Measurements from ENCODE around the gene LNX1.

GRCh38 chr4:53618321-53618720, 27.0 kb upstream of the LNX1 start:
- TF ChIP-seq, protein P1, sequence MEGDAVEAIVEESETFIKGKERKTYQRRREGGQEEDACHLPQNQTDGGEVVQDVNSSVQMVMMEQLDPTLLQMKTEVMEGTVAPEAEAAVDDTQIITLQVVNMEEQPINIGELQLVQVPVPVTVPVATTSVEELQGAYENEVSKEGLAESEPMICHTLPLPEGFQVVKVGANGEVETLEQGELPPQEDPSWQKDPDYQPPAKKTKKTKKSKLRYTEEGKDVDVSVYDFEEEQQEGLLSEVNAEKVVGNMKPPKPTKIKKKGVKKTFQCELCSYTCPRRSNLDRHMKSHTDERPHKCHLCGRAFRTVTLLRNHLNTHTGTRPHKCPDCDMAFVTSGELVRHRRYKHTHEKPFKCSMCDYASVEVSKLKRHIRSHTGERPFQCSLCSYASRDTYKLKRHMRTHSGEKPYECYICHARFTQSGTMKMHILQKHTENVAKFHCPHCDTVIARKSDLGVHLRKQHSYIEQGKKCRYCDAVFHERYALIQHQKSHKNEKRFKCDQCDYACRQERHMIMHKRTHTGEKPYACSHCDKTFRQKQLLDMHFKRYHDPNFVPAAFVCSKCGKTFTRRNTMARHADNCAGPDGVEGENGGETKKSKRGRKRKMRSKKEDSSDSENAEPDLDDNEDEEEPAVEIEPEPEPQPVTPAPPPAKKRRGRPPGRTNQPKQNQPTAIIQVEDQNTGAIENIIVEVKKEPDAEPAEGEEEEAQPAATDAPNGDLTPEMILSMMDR (IDR thresholded peaks at IDR 0.05; ENCODE audit: extremely low read depth in 1 of 2, insufficient read depth in 1 of 2, low read depth in 1 of 2, low read length in 2 of 2), result no peak
- no peak for TF ChIP-seq POLR2A (IDR thresholded peaks at IDR 0.05; ENCODE audit: low read depth, low read length)
- no peak for TF ChIP-seq MYC (IDR thresholded peaks at IDR 0.05; ENCODE audit: low read depth, low read length)
- TF ChIP-seq POLR2AphosphoS5 (IDR thresholded peaks at IDR 0.05; ENCODE audit: insufficient read depth, low read depth, low read length), result no peak
- TF ChIP-seq EZH2 (IDR thresholded peaks at IDR 0.05; ENCODE audit: borderline replicate concordance, low read depth, low read length, severe bottlenecking), result no peak
- no peak for TF ChIP-seq FOS (IDR thresholded peaks at IDR 0.05; ENCODE audit: borderline replicate concordance, insufficient read depth, low read length)
- no peak for TF ChIP-seq MAX (IDR thresholded peaks at IDR 0.05; ENCODE audit: insufficient read depth, insufficient read length)

Data from endothelial cell of umbilical vein (primary cell).